Activated T-cell treated with anti-CD3 and anti-CD28 coated beads for 4 hours (primary cell): ENCODE results near the gene ABCC3.
"Not testable (repeated sequence)": the region's sequence is repeated elsewhere in the genome, so short reads cannot be mapped to it uniquely, and the experiment has no call there.

Experiments used
- DNase-seq: peaks from one replicate; pipeline ENCODE4 v3.0.0-alpha.2; 2020

Gene ABCC3

GRCh38 chr17:50672071-50672470 lies 37.4 kb downstream of the ABCC3 start:
- no peak for DNase-seq

GRCh38 chr17:50672831-50673551 lies 38.3 kb downstream of the ABCC3 start:
- no peak for DNase-seq

DNA sequence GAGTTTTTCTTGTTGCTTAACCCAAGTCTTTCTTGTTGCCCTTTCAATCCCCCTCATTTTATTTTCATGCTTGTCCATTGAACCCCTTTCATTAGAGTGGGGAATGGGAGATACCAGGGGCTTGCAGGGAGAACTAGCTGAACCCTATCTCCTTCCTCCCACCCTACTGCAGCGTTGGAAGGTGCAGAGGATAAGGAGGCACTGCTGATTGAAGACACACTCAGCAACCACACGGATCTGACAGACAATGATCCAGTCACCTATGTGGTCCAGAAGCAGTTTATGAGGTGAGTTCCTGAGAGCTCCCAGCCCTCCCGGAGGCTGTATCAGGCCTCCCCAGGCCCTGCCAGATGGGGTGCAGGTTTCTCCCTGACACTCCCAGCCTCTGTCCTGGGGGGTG lies 40.5 kb downstream of the ABCC3 start:
- no peak for DNase-seq

DNA sequence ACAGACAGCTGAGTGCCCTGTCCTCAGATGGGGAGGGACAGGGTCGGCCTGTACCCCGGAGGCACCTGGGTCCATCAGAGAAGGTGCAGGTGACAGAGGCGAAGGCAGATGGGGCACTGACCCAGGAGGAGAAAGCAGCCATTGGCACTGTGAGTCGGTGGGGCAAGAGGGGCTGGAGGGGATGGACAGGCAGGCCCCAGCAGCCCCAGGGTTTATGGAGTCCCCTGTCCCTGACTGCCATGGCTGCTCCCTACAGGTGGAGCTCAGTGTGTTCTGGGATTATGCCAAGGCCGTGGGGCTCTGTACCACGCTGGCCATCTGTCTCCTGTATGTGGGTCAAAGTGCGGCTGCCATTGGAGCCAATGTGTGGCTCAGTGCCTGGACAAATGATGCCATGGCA lies 40.9 kb downstream of the ABCC3 start:
- DNase-seq, result no peak

GRCh38 chr17:50676065-50676975 lies 41.6 kb downstream of the ABCC3 start:
- DNase-seq, result no peak

GRCh38 chr17:50677851-50678375 lies 43.2 kb downstream of the ABCC3 start:
- DNase-seq, result no peak

GRCh38 chr17:50679008-50679544 lies 44.4 kb downstream of the ABCC3 start:
- DNase-seq, result no peak

GRCh38 chr17:50680126-50680525 lies 45.4 kb downstream of the ABCC3 start:
- no peak for DNase-seq

DNA sequence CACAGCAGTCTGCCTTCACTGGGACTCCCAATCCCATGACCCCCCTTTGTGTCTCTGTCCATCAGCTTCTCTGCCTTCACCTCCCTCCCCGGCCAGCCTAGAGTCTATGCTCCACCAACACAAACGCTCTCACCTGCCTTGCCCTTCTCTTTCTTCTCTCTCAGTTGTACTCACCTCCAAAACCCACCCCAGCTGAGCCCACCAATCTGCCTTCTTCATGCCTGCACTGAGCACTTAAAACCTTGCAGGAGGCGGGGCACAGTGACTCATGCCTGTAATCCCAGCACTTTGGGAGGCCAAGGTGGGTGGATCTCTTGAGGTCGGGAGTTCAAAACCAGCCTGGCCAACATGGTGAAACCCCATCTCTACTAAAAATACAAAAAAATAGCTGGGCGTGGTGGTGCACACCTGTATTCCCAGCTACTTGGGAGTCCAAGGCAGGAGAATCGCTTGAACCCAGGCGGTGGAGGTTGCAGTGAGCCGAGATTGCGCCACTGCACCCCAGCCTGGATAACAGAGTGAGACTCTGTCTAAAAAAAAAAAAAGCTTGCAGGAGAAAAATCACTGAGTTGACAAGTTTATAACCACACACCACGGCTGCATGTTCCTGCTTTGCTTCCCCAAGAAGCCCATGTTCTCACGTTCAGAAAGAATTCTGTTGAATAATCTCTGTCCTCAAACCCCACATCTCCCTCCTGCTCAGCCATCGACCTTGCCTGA lies 46.0 kb downstream of the ABCC3 start:
- DNase-seq, result not testable (repeated sequence)

GRCh38 chr17:50681263-50682200 lies 46.9 kb downstream of the ABCC3 start:
- no peak for DNase-seq

GRCh38 chr17:50682441-50682840 lies 47.8 kb downstream of the ABCC3 start:
- DNase-seq, result no peak

GRCh38 chr17:50682938-50683337 lies 48.3 kb downstream of the ABCC3 start:
- no peak for DNase-seq

DNA sequence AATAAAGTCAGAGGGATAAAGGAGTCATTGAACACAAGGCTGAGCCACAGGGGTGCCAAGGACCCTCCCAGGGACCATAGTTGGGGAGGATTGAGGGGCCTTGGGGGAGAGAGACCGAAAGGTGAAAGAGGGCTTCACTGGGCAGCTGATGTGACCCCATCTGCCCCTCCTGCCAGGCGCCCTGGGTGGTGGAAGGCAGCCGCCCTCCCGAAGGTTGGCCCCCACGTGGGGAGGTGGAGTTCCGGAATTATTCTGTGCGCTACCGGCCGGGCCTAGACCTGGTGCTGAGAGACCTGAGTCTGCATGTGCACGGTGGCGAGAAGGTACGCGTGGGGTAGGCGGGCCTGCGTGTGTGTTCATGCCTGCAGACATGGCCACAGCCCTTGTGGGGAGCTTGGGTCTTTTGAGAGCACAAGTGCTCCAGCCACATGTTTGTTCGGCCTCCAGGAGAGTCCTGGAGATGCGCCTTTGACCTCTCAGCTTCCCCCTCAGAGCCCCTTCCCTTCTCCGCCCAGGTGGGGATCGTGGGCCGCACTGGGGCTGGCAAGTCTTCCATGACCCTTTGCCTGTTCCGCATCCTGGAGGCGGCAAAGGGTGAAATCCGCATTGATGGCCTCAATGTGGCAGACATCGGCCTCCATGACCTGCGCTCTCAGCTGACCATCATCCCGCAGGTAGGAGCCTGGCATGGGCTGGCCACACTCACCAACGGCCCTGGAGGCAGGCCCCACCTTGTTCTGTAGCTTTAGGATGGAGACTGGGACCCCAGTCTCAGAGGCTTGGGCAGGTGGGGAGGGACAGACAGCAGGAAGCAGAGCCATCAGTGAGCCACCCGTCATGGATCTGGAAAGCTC lies 49.0 kb downstream of the ABCC3 start:
- no peak for DNase-seq

DNA sequence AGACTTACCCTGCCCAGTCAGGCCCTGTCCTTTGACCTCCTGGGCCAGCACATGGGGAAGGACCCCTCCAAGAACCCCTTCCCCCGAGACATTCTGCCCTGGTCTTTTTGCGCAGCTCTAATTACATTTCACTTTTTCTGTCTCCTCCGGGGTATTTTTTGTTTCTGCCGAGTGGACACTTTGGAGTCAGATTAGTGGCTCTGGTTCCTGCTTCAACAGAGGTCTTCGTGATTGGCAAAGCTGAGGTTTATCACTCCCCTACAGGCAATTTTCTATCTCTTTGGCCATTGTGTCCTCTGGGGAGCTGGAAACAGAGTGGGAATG lies 49.6 kb downstream of the ABCC3 start:
- no peak for DNase-seq

GRCh38 chr17:50684612-50685333 lies 50.1 kb downstream of the ABCC3 start:
- no peak for DNase-seq

DNA sequence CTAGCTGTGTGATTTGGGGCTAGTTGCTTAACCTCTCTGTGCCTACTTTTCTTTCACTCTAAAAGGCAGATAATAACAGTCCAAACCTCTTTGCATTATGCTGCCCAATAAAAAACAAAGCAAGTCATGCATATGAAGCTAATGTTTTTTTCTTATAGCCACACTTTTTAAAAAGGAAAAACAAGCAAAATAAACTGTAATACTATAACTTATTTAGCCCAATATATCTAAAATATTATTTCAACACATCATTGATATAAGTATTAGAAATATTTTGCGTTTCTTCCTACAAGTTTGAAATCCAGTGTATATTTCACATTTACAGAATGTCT lies 50.6 kb downstream of the ABCC3 start:
- no peak for DNase-seq

DNA sequence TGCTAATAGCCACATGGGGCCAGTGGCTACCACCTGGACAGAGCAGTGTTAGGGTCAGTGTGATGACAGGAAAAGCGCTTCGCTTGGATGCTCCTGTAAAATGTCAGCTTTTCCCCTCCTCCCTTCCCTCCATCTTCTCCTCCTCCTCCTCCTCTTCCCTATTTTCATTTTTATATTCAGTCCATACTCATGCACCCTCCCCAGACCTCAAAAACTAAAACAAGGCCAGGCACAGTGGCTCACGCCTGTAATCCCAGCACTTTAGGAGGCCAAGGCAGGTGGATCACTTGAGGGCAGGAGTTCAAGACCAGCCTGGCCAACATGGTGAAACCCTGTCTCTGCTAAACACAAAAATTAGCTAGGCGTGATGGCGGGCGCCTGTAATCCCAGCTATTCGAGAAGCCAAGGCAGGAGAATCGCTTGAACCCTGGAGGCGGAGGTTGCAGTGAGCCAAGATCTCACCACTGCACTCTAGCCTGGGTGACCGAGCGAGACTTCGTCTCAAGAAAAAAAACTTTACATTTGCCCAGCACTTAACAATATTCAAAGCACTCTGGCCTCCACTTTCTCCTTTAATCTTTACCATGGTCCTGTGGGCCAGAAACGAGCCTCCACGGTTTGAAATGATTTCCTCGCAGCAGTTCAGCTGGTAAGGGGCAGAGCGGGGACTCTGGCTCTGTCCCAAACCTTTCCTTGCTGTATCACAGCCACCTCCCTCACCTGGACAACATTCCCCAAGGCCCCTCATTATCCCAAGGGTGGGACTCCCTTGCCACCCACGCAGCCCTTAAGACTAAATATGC lies 51.2 kb downstream of the ABCC3 start:
- no peak for DNase-seq

GRCh38 chr17:50686494-50687199 lies 52.0 kb downstream of the ABCC3 start:
- no peak for DNase-seq
